Body of pancreas (tissue), 4 donors: ENCODE measurements around the gene LYL1. TPM values are rescaled to one million over a fixed set of nuclear protein-coding genes. Genes with fewer than 3 reads are reported as not detected.
A peak's percentile ranks its signal among the peaks of the same experiment; 100 is the strongest.

Experiments
- ATAC-seq: fragments of 150-250 bp; one replicate; pipeline ENCODE4 v1.9.1; 2016
- DNase-seq, 4 donors: peaks; one replicate each; pipeline ENCODE4 v3.0.0-alpha.2; 2019
- H3K27ac ChIP-seq, 4 donors: fragments of 200-600 bp; sonication (generic); 1 replicate in 3 of 4; 2 replicates in 1 of 4; pipeline versions ENCODE4 v1.5.1 to v1.6.1; 2016 to 2019; ENCODE audit warnings: mild to moderate bottlenecking in 1 of 4, mixed read lengths in 1 of 4, moderate library complexity in 1 of 4
- H3K27me3 ChIP-seq, 2 donors: fragments of 200-600 bp; sonication (generic); one replicate each; pipeline ENCODE4 v1.6.0; 2016; ENCODE audit warnings: mild to moderate bottlenecking in 1 of 2
- H3K36me3 ChIP-seq, 2 donors: fragments of 200-600 bp; sonication (generic); replicated peaks in 1 of 2; 2 replicates each; pipeline ENCODE4 v1.5.1; 2016; ENCODE audit warnings: low read depth in 2 of 2; ENCODE audit not compliant: insufficient read depth in 1 of 2
- H3K4me1 ChIP-seq: fragments of 200-600 bp; sonication (generic); one replicate; pipeline ENCODE4 v1.6.0; 2016
- H3K4me3 ChIP-seq, 2 donors: fragments of 200-600 bp; sonication (generic); 1 replicate in 1 of 2; 2 replicates in 1 of 2; pipeline ENCODE4 v1.5.1; 2016 to 2019
- H3K9me3 ChIP-seq, 3 donors: fragments of 200-600 bp; sonication (generic); 1 replicate in 2 of 3; 2 replicates in 1 of 3; pipeline ENCODE4 v1.5.1; 2016
- CTCF ChIP-seq, 7 experiments: fragments of 450-650 bp in 4 of 7; fragments of 200-600 bp in 3 of 7; sonication (generic) in 3 of 7; IDR thresholded peaks; one replicate each; pipeline ENCODE4 v1.5.1; 2016 to 2019; ENCODE audit warnings: antibody characterized with exemption in 7 of 7
- POLR2A ChIP-seq, 3 donors: fragments of 450-650 bp; IDR thresholded peaks; one replicate each; pipeline ENCODE4 v1.6.1; 2016; ENCODE audit warnings: antibody characterized with exemption in 3 of 3, mild to moderate bottlenecking in 2 of 3
- WGBS, 2 donors: methylation state at CpG; one replicate each; pipeline ENCODE4 v1.1.5; 2017; 5-methylcytosine and 5-hydroxymethylcytosine counted together
- intact Hi-C: fragments of 100-400 bp; cut with DNase I; formaldehyde crosslinking; loops from one replicate; pipeline ENCODE4 v1.15.1; 2023
- total RNA-seq, 2 donors: library from RNA; depleted of rRNA; stranded (reverse); fragments of >200 nt; gene quantifications; one replicate each; pipeline ENCODE4 v1.1.0, GENCODE V29; 2016

The LYL1 gene
- total RNA-seq, 2 donors from 2014 or later: 3.4 to 6.9 TPM

GRCh38 chr19:13115936-13116281 is 13.3 kb upstream of the LYL1 start:
- DNase-seq (no peak), ATAC-seq (no peak)
- Histone ChIP-seq H3K36me3 (peaks cover 0 to 4% of the 10 kb centered on the region in 2 donors), H3K9me3 (no peaks in the 10 kb centered on the region), H3K4me1 (peaks cover 36% of the 10 kb centered on the region), H3K27ac (peak overlapping the region in 3 of 4 donors; percentile 33 to 80 (median 77)), H3K4me3 (peak overlapping the region; percentile 71 to 89), H3K27me3 (no peaks in the 10 kb centered on the region)
- TF ChIP-seq CTCF (IDR thresholded peaks at IDR 0.05): no peak
- TF ChIP-seq POLR2A (IDR thresholded peaks at IDR 0.05): no peak
- WGBS, 2 donors: 0 to 1% methylated on average over 2 to 18 of the region's 18 CpGs
- intact Hi-C loops: no loop called here

GRCh38 chr19:13112555-13112954 is 9.9 kb upstream of the LYL1 start:
- H3K9me3 ChIP-seq: no peaks in the 10 kb centered on the region
- no peak overlapping the region for H3K4me3 ChIP-seq
- WGBS, 2 donors: 90 to 100% methylated on average over 10 of the region's 10 CpGs
- no peak for DNase-seq
- H3K36me3 ChIP-seq: peaks cover 0 to 4% of the 10 kb centered on the region in 2 donors
- no peak for ATAC-seq
- intact Hi-C loops: no loop called here
- no peaks in the 10 kb centered on the region for H3K27me3 ChIP-seq
- TF ChIP-seq POLR2A (IDR thresholded peaks at IDR 0.05) (no peak), CTCF (IDR thresholded peaks at IDR 0.05) (no peak)
- peaks cover 13% of the 10 kb centered on the region for H3K4me1 ChIP-seq
- H3K27ac ChIP-seq: no peak overlapping the region

GRCh38 chr19:13110099-13110610 is 7.5 kb upstream of the LYL1 start:
- H3K27me3 ChIP-seq: no peaks in the 10 kb centered on the region
- H3K27ac ChIP-seq: no peak overlapping the region
- no peaks in the 10 kb centered on the region for H3K9me3 ChIP-seq
- no peak overlapping the region for H3K4me3 ChIP-seq
- ATAC-seq (no peak), DNase-seq (no peak)
- peaks cover under 1% of the 10 kb centered on the region for H3K4me1 ChIP-seq
- intact Hi-C loops: no loop called here
- no peak for TF ChIP-seq CTCF (IDR thresholded peaks at IDR 0.05)
- no peak for TF ChIP-seq POLR2A (IDR thresholded peaks at IDR 0.05)
- H3K36me3 ChIP-seq: peaks cover 0 to 4% of the 10 kb centered on the region in 2 donors
- 76 to 84% methylated on average over 8 to 15 of the region's 15 CpGs for WGBS, 2 donors

- peaks cover 0 to 4% of the 10 kb centered on the region in 2 donors for H3K36me3 ChIP-seq
- intact Hi-C loops: no loop called here
- WGBS, 2 donors: 93 to 95% methylated on average over 5 to 30 of the region's 30 CpGs
- no peaks in the 10 kb centered on the region for H3K9me3 ChIP-seq
- TF ChIP-seq CTCF (IDR thresholded peaks at IDR 0.05) (no peak), POLR2A (IDR thresholded peaks at IDR 0.05) (no peak)
- H3K4me3 ChIP-seq: no peak overlapping the region
- ATAC-seq (no peak), DNase-seq (no peak)
- H3K27me3 ChIP-seq: no peaks in the 10 kb centered on the region
- H3K27ac ChIP-seq: no peak overlapping the region
- no peaks in the 10 kb centered on the region for H3K4me1 ChIP-seq
These were observed 6.9 kb upstream of the LYL1 start for GRCh38 chr19:13109361-13110098.
